Measurements from ENCODE around the gene FRRS1L. TPM values are rescaled to one million over a fixed set of nuclear protein-coding genes. Genes with fewer than 3 reads are reported as not detected.
"Not testable (repeated sequence)": the region's sequence is repeated elsewhere in the genome, so short reads cannot be mapped to it uniquely, and the experiment has no call there.

FRRS1L gene
- total RNA-seq, 1 experiment from 2014 or later: 0.14 TPM

DNA sequence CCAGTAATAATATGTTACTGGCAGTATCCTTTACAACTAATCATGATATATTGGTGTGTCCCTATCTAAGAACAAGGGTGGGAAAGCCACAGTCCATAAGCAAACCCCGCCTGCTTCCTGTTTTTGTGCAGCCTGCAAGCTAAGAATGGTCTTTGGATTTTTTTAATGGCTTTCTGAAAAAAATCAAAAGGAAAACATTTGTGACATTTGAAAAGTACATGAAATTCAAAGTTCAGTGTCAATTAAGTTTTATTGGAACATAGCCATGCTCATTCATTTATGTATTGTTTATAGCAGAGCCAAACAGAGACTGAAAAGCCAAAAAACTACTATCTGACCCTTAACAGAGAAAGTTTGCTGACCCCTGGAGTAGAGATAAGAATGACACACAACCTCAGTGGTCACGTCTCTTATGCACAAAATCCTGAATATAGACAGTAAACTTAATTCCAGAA, 34.5 kb downstream of the FRRS1L start:
- no peak for DNase-seq
- no peaks in the 10 kb centered on the region for H3K36me3 ChIP-seq (replicated peaks; ENCODE audit: control insufficient read depth, insufficient read depth, low read length)
- no peaks in the 10 kb centered on the region for H3K27me3 ChIP-seq (ENCODE audit: control insufficient read depth, insufficient read depth, low read length)
- H3K4me3 ChIP-seq (ENCODE audit: insufficient read depth, low read depth, low read length): no peak overlapping the region

DNA sequence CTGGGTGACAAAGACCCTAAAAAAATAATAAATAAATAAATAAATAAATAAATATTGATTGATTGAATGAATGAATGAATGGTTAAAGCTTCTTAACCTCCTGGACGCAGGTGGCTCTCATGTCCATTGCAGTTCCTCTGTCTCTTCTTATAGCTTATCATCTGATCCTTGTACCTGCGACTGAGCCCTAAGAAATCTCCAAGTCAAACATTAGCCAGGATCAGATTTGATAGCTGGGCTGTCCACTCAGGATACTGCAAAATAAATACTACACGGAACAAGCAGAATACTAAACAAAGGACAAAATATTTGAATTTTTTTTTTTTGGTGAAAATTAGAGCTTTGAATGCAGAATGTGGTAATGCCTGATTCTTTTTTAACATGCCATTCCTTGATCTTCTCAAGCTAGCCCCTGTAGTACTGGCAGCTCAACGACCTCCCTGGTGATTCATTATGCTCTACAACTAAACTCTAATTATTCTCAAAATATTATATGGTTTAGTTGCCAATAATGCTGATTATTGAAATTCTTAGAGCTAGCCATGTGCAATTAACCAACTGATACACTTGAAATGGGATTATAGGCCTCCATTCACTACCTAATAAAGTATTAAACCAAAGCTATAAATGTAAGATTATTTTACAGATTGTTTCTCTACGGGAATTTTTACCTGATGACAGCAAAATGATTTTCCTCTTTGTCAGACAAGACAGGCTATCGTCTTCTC, 37.4 kb downstream of the FRRS1L start:
- Histone ChIP-seq H3K36me3 (replicated peaks; ENCODE audit: control insufficient read depth, insufficient read depth, low read length) (no peaks in the 10 kb centered on the region), H3K27me3 (ENCODE audit: control insufficient read depth, insufficient read depth, low read length) (no peaks in the 10 kb centered on the region), H3K4me3 (ENCODE audit: insufficient read depth, low read depth, low read length) (no peak overlapping the region)
- DNase-seq: no peak

DNA sequence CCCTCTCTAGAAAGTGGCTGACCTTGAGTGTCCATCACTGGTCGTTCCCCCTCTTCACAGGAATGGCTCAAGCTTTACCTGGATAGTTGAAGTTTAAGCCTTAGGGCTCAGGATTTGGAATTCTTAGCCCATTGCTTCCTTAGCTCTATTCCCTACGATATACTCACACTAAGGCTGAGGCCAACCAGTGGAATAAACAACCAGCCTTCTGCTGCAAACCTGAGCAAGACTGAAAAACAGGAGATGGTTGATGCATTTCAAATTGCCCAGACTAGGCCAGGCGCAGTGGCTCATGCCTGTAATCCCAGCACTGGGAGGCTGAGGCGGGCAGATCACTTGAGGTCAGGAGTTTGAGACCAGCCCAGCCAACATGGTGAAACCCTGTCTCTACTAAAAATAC, 40.4 kb downstream of the FRRS1L start:
- not testable (repeated sequence) for H3K27me3 ChIP-seq (ENCODE audit: control insufficient read depth, insufficient read depth, low read length); H3K4me3 ChIP-seq (ENCODE audit: insufficient read depth, low read depth, low read length); DNase-seq; H3K36me3 ChIP-seq (replicated peaks; ENCODE audit: control insufficient read depth, insufficient read depth, low read length)

DNA sequence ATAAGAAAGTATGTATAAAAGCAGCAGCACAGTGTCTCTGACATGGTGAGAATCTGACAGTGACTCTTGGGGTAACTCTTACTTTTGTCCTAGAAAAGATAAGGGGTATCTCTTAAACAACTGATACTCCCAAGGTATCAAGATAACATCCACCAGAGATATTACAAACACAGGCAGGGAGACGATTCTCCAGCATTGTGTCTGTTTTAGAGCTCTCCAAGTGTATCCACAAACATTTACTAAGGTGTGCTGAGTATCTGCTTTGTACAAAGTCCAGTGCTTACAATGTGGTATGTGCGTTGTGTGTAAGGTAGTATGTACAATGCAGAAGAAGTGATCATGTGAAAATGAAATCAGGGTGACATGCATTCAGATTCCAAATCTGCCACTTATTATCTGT, 42.9 kb downstream of the FRRS1L start:
- no peak for DNase-seq
- Histone ChIP-seq H3K36me3 (replicated peaks; ENCODE audit: control insufficient read depth, insufficient read depth, low read length) (no peaks in the 10 kb centered on the region), H3K4me3 (ENCODE audit: insufficient read depth, low read depth, low read length) (no peak overlapping the region), H3K27me3 (ENCODE audit: control insufficient read depth, insufficient read depth, low read length) (no peaks in the 10 kb centered on the region)

- DNase-seq: no peak
- peaks cover 3% of the 10 kb centered on the region for H3K36me3 ChIP-seq (replicated peaks; ENCODE audit: control insufficient read depth, insufficient read depth, low read length)
- no peak overlapping the region for H3K4me3 ChIP-seq (ENCODE audit: insufficient read depth, low read depth, low read length)
- no peaks in the 10 kb centered on the region for H3K27me3 ChIP-seq (ENCODE audit: control insufficient read depth, insufficient read depth, low read length)
Measured at GRCh38 chr9:109122726-109123621, 44.1 kb downstream of the FRRS1L start.

DNA sequence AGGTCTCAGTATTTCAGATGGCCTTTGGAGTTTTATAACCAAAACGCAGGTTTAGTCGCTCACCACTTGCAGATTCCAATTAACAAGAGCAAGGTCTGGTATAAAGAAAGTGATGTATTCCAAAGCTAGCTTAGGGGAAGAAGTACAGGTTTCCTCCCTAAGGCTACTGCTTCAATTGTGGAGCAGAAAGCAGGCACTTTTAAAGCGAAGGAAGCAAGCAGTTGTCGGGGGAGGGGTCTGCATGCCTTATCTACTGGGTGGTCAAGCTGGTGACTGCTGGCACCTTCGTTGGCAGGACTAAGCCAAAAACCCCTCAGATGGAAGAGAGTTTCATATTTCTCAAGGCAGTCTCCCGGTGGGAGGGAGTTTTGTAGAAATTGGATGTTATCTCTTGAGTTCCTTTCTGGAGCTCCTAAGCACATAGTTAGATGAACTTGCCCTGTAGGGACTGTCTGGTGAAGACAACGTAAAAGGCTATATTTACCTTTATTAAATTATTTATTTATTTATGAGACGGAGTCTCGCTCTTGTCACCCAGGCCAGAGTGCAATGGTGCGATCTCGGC, 45.7 kb downstream of the FRRS1L start:
- no peaks in the 10 kb centered on the region for H3K27me3 ChIP-seq (ENCODE audit: control insufficient read depth, insufficient read depth, low read length)
- H3K4me3 ChIP-seq (ENCODE audit: insufficient read depth, low read depth, low read length): no peak overlapping the region
- DNase-seq: no peak
- peaks cover 3% of the 10 kb centered on the region for H3K36me3 ChIP-seq (replicated peaks; ENCODE audit: control insufficient read depth, insufficient read depth, low read length)

DNA sequence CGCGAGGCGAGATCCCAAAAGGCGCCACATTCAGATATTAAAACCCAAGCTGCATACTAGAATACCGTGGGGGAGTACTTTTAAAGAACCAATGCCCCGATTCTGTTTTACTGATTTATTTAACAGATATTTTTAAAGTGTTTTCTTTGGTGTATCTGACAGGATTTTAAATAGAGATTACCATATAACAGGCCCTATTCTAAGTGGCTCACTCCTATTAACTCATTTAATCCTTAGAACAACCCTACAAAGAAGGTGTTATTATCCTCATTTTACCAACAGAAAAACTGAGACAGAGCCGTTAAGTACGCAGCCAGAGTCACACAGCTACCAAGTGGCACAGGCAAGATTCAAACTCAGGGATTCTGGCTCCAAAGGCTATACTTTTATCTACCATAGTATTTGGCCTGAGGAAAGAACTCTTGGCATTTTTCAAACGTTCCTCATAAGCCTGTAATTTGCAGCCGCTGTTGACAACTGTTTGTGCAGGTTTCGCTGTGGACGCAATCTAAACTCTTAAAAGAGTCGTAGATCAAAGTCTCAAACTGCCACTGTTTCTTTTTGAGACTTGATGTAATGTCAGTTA, 46.8 kb downstream of the FRRS1L start:
- DNase-seq: no peak
- Histone ChIP-seq H3K27me3 (ENCODE audit: control insufficient read depth, insufficient read depth, low read length) (no peaks in the 10 kb centered on the region), H3K4me3 (ENCODE audit: insufficient read depth, low read depth, low read length) (peak overlapping the region; percentile 19; the same call in 1 of the 2 replicates), H3K36me3 (replicated peaks; ENCODE audit: control insufficient read depth, insufficient read depth, low read length) (peaks cover 3% of the 10 kb centered on the region)

DNA sequence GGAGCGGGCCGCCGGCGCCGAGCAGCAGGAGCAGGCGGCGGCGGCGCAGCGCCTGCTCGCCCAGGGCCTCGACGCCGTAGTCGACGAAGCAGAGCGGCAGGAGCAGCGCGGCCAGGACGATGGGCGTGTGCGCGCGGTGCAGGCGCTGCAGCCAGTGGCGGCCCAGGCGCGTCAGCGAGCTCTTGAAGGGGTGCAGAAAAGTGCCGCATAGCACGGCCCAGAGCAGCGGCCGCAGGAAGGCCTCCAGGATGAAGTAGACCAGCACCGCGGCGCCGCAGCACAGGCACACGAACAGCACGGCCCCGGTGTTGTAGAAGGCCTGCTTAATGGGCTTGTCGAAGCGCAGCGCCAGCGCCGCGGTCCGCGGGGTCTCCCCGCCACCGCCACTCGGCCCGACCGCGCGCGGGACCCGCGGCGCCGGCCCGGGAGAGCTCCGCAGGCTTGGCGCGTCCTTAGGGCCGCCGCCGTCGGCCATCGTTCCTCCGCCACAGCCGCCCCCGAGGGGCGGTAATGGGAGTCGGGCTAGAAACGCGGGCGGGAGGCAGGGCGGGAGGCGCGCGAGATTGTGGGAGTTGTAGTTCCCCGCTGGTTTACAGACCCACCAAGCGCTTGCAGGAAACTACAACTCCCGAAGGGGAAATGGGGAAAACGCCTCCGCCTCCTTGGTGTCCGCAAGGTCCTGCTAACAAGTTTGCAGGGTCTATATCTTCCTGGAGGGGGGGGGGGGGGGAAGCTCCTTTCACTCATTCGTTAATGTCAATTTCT, 47.4 kb downstream of the FRRS1L start, which contains the start of gene TMEM245:
Gene TMEM245 (minus strand): TSS at position 509 of the 765 bp plus-strand sequence. CDS start 34 bp downstream, at position 475.
- peak; percentile 91 for DNase-seq
- Histone ChIP-seq H3K4me3 (ENCODE audit: insufficient read depth, low read depth, low read length) (peak within 1 kb of the TSS; percentile 93), H3K36me3 (replicated peaks; ENCODE audit: control insufficient read depth, insufficient read depth, low read length) (peaks cover 3% of the 10 kb centered on the region), H3K27me3 (ENCODE audit: control insufficient read depth, insufficient read depth, low read length) (no peaks in the 10 kb centered on the region)

GRCh38 chr9:109118808-109119438, 48.1 kb downstream of the FRRS1L start:
- peaks cover 3% of the 10 kb centered on the region for H3K36me3 ChIP-seq (replicated peaks; ENCODE audit: control insufficient read depth, insufficient read depth, low read length)
- peak; percentile 63 for DNase-seq
- peak overlapping the region; percentile 93 for H3K4me3 ChIP-seq (ENCODE audit: insufficient read depth, low read depth, low read length)
- no peaks in the 10 kb centered on the region for H3K27me3 ChIP-seq (ENCODE audit: control insufficient read depth, insufficient read depth, low read length)

- Histone ChIP-seq H3K36me3 (replicated peaks; ENCODE audit: control insufficient read depth, insufficient read depth, low read length) (peaks cover 3% of the 10 kb centered on the region), H3K27me3 (ENCODE audit: control insufficient read depth, insufficient read depth, low read length) (no peaks in the 10 kb centered on the region), H3K4me3 (ENCODE audit: insufficient read depth, low read depth, low read length) (peak overlapping the region; percentile 93)
- DNase-seq: peak; percentile 29
Measured at GRCh38 chr9:109117856-109118807, 48.9 kb downstream of the FRRS1L start.

DNA sequence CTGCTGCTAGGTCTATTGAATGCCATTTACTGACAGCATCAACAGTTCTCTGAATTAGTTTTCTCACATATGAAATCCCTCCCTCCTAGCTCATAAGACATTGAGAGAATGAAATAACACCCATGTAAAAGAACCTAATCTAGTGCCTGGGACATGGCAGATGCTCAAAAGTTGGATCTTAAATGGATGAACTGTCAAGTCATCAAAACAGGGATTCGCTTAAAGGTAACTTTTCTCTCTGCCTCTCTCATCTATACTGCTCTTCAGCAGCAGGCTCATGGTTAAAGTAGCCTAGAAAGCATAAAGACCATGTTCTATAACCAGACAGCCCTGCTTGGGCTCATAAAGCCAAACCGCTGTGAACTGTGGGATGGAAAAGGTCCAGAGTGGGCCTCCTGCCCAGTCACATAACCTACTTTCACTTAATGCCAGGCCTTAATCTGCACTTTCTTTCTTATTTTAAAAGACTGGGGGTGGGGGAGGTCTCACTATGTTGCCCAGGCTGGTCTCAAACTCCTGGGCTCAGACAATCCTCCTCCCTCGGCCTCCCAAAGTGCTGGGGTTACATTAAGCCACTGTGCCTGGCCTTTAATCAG, 51.0 kb downstream of the FRRS1L start:
- Histone ChIP-seq H3K27me3 (ENCODE audit: control insufficient read depth, insufficient read depth, low read length) (no peaks in the 10 kb centered on the region), H3K36me3 (replicated peaks; ENCODE audit: control insufficient read depth, insufficient read depth, low read length) (peaks cover 3% of the 10 kb centered on the region), H3K4me3 (ENCODE audit: insufficient read depth, low read depth, low read length) (no peak overlapping the region)
- DNase-seq: no peak

- Histone ChIP-seq H3K36me3 (replicated peaks; ENCODE audit: control insufficient read depth, insufficient read depth, low read length) (peaks cover 3% of the 10 kb centered on the region), H3K4me3 (ENCODE audit: insufficient read depth, low read depth, low read length) (no peak overlapping the region), H3K27me3 (ENCODE audit: control insufficient read depth, insufficient read depth, low read length) (no peaks in the 10 kb centered on the region)
- DNase-seq: no peak
Measured at GRCh38 chr9:109114670-109115069, 52.4 kb downstream of the FRRS1L start.
